Nephron (organoid): ENCODE measurements around the gene STAT5B.

ENCODE experiments used
- H3K27ac Mint-ChIP-seq, 3 experiments: 2 replicates each; pipeline ENCODE4 v1.8.0; 2020; ENCODE audit warnings: mixed read lengths in 3 of 3, mild to moderate bottlenecking in 2 of 3, moderate library complexity in 1 of 3
- H3K27me3 Mint-ChIP-seq: 2 replicates; pipeline ENCODE4 v1.8.0; 2021; ENCODE audit warnings: low read depth, mild to moderate bottlenecking, moderate library complexity, mixed read lengths
- H3K36me3 Mint-ChIP-seq: 2 replicates; pipeline ENCODE4 v1.8.0; 2020; ENCODE audit warnings: low read depth, mixed read lengths
- H3K4me1 Mint-ChIP-seq: 2 replicates; pipeline ENCODE4 v1.8.0; 2020; ENCODE audit warnings: mixed read lengths
- H3K4me3 Mint-ChIP-seq, 3 experiments: 2 replicates each; pipeline ENCODE4 v1.8.0; 2020; ENCODE audit warnings: mild to moderate bottlenecking in 3 of 3, mixed read lengths in 3 of 3, moderate library complexity in 2 of 3
- H3K9me3 Mint-ChIP-seq: 2 replicates; pipeline ENCODE4 v1.8.0; 2020; ENCODE audit warnings: mixed read lengths
- CTCF ChIP-seq, 3 experiments: fragments of 200-600 bp; sonication (generic); IDR thresholded peaks; one replicate each; pipeline ENCODE4 v1.5.0; 2021; ENCODE audit warnings: antibody characterized with exemption in 3 of 3; ENCODE audit not compliant: unreplicated experiment in 3 of 3

Gene STAT5B

GRCh38 chr17:42287977-42288802 is 12.0 kb upstream of the STAT5B start, which contains the start of gene STAT5A:
Gene STAT5A, plus strand, starts transcription at chr17:42288498. Its CDS starts 914 bp downstream, at chr17:42289412.
- Mint-ChIP-seq H3K27me3 (no peaks in the 10 kb centered on the region), H3K36me3 (no peaks in the 10 kb centered on the region), H3K9me3 (no peaks in the 10 kb centered on the region), H3K4me1 (peaks cover 15% of the 10 kb centered on the region), H3K27ac (peak within 1 kb of the TSS; percentile 31 to 92 (median 83)), H3K4me3 (peak within 1 kb of the TSS; percentile 73 to 82 (median 80))
- no peak for TF ChIP-seq CTCF (IDR thresholded peaks at IDR 0.05; ENCODE audit: unreplicated experiment in 3 of 3)

GRCh38 chr17:42287305-42287976 is 11.2 kb upstream of the STAT5B start:
- Mint-ChIP-seq H3K27me3 (no peaks in the 10 kb centered on the region), H3K36me3 (no peaks in the 10 kb centered on the region), H3K4me3 (peak overlapping the region; percentile 73 to 82 (median 80)), H3K27ac (peak overlapping the region; percentile 31 to 92 (median 83)), H3K4me1 (peaks cover 15% of the 10 kb centered on the region), H3K9me3 (no peaks in the 10 kb centered on the region)
- no peak for TF ChIP-seq CTCF (IDR thresholded peaks at IDR 0.05; ENCODE audit: unreplicated experiment in 3 of 3)

- peak overlapping the region; percentile 31 to 92 (median 83) for H3K27ac Mint-ChIP-seq
- H3K36me3 Mint-ChIP-seq: no peaks in the 10 kb centered on the region
- peaks cover 15% of the 10 kb centered on the region for H3K4me1 Mint-ChIP-seq
- H3K9me3 Mint-ChIP-seq: no peaks in the 10 kb centered on the region
- H3K4me3 Mint-ChIP-seq: peak overlapping the region; percentile 71 to 82 (median 73)
- no peak for TF ChIP-seq CTCF (IDR thresholded peaks at IDR 0.05; ENCODE audit: unreplicated experiment in 3 of 3)
- no peaks in the 10 kb centered on the region for H3K27me3 Mint-ChIP-seq
These were observed 10.4 kb upstream of the STAT5B start for GRCh38 chr17:42286411-42287221.

- Mint-ChIP-seq H3K4me3 (peak overlapping the region; percentile 16 to 45 (median 23)), H3K27me3 (no peaks in the 10 kb centered on the region), H3K36me3 (no peaks in the 10 kb centered on the region), H3K9me3 (no peaks in the 10 kb centered on the region), H3K27ac (no peak overlapping the region), H3K4me1 (peaks cover 15% of the 10 kb centered on the region)
- no peak for TF ChIP-seq CTCF (IDR thresholded peaks at IDR 0.05; ENCODE audit: unreplicated experiment in 3 of 3)
These were observed 9.3 kb upstream of the STAT5B start for GRCh38 chr17:42285346-42286050.

- no peaks in the 10 kb centered on the region for H3K9me3 Mint-ChIP-seq
- no peaks in the 10 kb centered on the region for H3K27me3 Mint-ChIP-seq
- no peak for TF ChIP-seq CTCF (IDR thresholded peaks at IDR 0.05; ENCODE audit: unreplicated experiment in 3 of 3)
- no peak overlapping the region for H3K4me3 Mint-ChIP-seq
- H3K36me3 Mint-ChIP-seq: no peaks in the 10 kb centered on the region
- peaks cover 15% of the 10 kb centered on the region for H3K4me1 Mint-ChIP-seq
- no peak overlapping the region for H3K27ac Mint-ChIP-seq
These were observed 8.4 kb upstream of the STAT5B start for GRCh38 chr17:42284566-42284965.
